AG04450 (cell line): ENCODE measurements around the gene TMEM245. TPM values are rescaled to one million over a fixed set of nuclear protein-coding genes. Genes with fewer than 3 reads are reported as not detected.

Experiments used
- CTCF ChIA-PET: fragments of 300-600, 350-600 bp; formaldehyde crosslinking; extraction: SDS; loops from one replicate; lab custom pipeline; 2022; ENCODE audit warnings: antibody characterized with exemption, inconsistent platforms; lab: Charles Lee
- POLR2A ChIA-PET: fragments of 350-600 bp; formaldehyde crosslinking; extraction: SDS; loops from one replicate; lab custom pipeline; 2021; ENCODE audit warnings: antibody characterized with exemption, inconsistent platforms; lab: Yijun Ruan, JAX
- DNase-seq: peaks from one replicate; pipeline ENCODE4 v3.0.0-alpha.2; 2011; ENCODE audit warnings: low read depth, low spot score
- H3K27ac ChIP-seq: one replicate; pipeline ENCODE4 v1.5.1; 2012; ENCODE audit warnings: low read depth, low read length, control low read depth
- H3K27me3 ChIP-seq: one replicate; pipeline ENCODE4 v1.6.0; 2012; ENCODE audit warnings: low read length; ENCODE audit not compliant: control insufficient read depth, insufficient read depth
- H3K4me3 ChIP-seq: 2 replicates; pipeline ENCODE4 v1.5.1; 2011; ENCODE audit warnings: mild to moderate bottlenecking, low read depth, low read length, control low read depth
- H3K9me3 ChIP-seq: 2 replicates; pipeline ENCODE4 v1.5.1; 2012; ENCODE audit warnings: low read length; ENCODE audit not compliant: control insufficient read depth, insufficient read depth
- polyA minus RNA-seq: library from RNA; depleted of rRNA, polyadenylated mRNA; stranded (reverse); fragments of >200 nt; gene quantifications from 2 replicates; pipeline ENCODE4 v1.2.3, GENCODE V29; 2011; rRNA and poly(A)+ RNA removed
- polyA plus RNA-seq: library from polyadenylated mRNA; depleted of rRNA; stranded (reverse); fragments of >200 nt; gene quantifications from 2 replicates; pipeline ENCODE4 v1.2.3, GENCODE V29; 2011; rRNA removed
- TF ChIP-seq, protein P1 (sequence below): IDR thresholded peaks from 2 replicates; pipeline ENCODE4 v1.5.1; 2011; ENCODE audit warnings: low read depth, low read length, control low read depth, inconsistent platforms

TMEM245 gene
- polyA plus RNA-seq = 36.1 and 42.0 TPM in 2 replicates
- 61.9 and 67.3 TPM in 2 replicates for polyA minus RNA-seq

DNA sequence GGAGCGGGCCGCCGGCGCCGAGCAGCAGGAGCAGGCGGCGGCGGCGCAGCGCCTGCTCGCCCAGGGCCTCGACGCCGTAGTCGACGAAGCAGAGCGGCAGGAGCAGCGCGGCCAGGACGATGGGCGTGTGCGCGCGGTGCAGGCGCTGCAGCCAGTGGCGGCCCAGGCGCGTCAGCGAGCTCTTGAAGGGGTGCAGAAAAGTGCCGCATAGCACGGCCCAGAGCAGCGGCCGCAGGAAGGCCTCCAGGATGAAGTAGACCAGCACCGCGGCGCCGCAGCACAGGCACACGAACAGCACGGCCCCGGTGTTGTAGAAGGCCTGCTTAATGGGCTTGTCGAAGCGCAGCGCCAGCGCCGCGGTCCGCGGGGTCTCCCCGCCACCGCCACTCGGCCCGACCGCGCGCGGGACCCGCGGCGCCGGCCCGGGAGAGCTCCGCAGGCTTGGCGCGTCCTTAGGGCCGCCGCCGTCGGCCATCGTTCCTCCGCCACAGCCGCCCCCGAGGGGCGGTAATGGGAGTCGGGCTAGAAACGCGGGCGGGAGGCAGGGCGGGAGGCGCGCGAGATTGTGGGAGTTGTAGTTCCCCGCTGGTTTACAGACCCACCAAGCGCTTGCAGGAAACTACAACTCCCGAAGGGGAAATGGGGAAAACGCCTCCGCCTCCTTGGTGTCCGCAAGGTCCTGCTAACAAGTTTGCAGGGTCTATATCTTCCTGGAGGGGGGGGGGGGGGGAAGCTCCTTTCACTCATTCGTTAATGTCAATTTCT lies at the start of gene TMEM245:
Gene TMEM245, minus strand, starts transcription at position 509 of the 765 bp plus-strand sequence. Its CDS starts 34 bp downstream, at position 475.
- no peaks in the 10 kb centered on the region; the same call in 1 of the 2 replicates for H3K9me3 ChIP-seq
- CTCF ChIA-PET = interaction anchor here (0.6 to 1.1 kb wide), 5 partner anchors 10 to 198 kb away, joined by 3 to 6 read pairs (median 3); no protein-coding TSS in a partner anchor
- peak within 1 kb of the TSS; percentile 25 for H3K27ac ChIP-seq
- DNase-seq = peak; percentile 99
- H3K27me3 ChIP-seq = no peaks in the 10 kb centered on the region
- peak within 1 kb of the TSS; percentile 87 for H3K4me3 ChIP-seq
- POLR2A ChIA-PET = interaction anchor here (0.6 to 3.7 kb wide), 7 partner anchors 9 to 910 kb away, joined by 3 to 22 read pairs (median 5); no protein-coding TSS in a partner anchor
- TF ChIP-seq, protein P1, sequence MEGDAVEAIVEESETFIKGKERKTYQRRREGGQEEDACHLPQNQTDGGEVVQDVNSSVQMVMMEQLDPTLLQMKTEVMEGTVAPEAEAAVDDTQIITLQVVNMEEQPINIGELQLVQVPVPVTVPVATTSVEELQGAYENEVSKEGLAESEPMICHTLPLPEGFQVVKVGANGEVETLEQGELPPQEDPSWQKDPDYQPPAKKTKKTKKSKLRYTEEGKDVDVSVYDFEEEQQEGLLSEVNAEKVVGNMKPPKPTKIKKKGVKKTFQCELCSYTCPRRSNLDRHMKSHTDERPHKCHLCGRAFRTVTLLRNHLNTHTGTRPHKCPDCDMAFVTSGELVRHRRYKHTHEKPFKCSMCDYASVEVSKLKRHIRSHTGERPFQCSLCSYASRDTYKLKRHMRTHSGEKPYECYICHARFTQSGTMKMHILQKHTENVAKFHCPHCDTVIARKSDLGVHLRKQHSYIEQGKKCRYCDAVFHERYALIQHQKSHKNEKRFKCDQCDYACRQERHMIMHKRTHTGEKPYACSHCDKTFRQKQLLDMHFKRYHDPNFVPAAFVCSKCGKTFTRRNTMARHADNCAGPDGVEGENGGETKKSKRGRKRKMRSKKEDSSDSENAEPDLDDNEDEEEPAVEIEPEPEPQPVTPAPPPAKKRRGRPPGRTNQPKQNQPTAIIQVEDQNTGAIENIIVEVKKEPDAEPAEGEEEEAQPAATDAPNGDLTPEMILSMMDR = no peak

DNA sequence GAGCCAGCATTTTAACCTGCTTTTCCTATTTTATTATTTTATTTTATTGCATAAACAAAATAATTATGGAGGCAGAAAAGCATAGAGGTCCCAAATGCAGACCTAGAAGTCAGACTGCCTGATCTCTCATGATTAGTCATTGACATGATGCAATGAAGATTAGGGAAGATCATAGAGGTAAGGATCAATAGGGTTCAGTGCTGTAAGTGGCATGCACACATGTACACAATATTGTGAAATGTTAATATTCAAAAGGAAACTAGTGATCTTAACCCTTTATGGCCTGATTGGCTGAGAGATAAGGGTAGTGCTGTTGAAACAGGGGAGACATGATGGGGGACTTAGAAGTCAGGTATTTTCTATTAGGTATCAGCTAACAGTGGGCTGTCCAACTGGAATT lies 48.4 kb upstream of the TMEM245 start:
- H3K4me3 ChIP-seq = no peak overlapping the region
- DNase-seq = no peak
- ChIA-PET CTCF (no interaction called here), POLR2A (no interaction called here)
- H3K27me3 ChIP-seq = peaks cover 45% of the 10 kb centered on the region
- no peak overlapping the region for H3K27ac ChIP-seq
- H3K9me3 ChIP-seq = 0 out of 2 replicates have a peak, but pooled peaks cover 3% of the 10 kb centered on the region
- TF ChIP-seq, protein P1 = no peak

DNA sequence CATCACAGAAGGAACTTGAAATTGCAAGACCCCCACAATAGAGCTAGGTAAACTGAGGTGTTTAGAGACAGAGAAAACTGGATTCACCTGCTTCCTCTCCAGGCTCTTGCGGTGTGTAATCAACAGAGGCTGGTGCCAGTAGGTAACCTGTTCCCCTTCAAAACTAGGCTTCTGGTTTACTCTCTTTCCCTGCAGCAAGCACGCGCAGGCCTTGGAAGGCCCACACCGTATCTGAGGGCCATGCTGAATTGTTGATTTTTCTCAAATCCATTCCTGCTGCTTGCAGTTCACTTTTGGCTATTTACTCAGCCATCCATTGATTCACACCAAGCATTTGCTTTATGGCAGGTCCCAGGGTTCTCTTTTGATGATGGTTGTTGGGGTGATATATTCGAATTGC lies 48.0 kb upstream of the TMEM245 start:
- Histone ChIP-seq H3K27me3 (peaks cover 49% of the 10 kb centered on the region), H3K27ac (no peak overlapping the region), H3K4me3 (no peak overlapping the region), H3K9me3 (0 out of 2 replicates have a peak, but pooled peaks cover 3% of the 10 kb centered on the region)
- DNase-seq = no peak
- TF ChIP-seq, protein P1 = no peak
- POLR2A ChIA-PET = interaction anchor here (0.7 kb wide), 1 partner anchor 160 kb away, joined by 9 read pairs; no protein-coding TSS in a partner anchor
- CTCF ChIA-PET = no interaction called here

DNA sequence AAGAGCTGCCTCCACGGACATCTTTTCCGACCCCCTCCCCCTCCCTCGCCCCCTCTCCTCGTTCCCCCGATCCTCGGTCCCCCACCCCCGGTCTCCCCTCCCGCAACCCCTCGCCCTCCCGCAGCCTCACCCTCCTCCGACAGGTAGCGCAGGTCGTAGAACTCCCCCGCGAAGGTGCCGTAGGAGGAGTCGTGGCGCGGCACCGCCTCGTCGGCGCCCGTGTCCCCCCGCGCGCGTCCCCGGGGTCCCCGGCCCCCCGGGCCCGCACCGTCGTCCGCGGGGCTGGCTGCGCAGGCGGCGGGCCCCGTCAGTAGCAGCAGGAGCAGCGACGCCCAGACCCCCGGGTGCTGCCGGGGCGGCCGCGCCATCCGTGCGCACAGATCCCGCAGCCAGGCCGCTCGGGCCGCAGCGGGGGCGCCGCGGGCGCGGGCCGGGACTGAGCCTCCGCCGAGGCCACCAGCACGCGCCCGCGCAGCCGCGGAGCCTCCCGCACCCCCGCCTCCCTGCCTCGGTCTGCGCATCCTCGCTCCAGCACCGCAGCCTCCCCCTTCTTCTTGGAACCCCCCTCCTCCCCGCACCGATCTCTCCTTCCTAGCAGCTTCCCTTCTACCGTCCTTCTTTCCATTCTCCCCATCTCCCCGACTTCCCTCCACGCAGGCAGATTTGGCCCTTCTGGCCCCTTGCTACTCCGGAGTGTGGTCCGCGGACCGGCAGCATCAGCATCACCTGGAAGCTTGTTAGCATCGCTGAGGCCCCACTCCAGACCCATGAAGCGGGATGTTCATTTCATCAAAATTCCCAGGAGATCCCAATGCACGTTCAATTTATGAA lies 47.2 kb upstream of the TMEM245 start, which contains the start of gene FRRS1L:
Gene FRRS1L, minus strand, starts transcription at position 479 of the 831 bp plus-strand sequence. Its CDS starts 111 bp downstream, at position 368.
- TF ChIP-seq, protein P1 = no peak
- H3K4me3 ChIP-seq = peak within 1 kb of the TSS; percentile 22; the same call in 1 of the 2 replicates
- DNase-seq = no peak
- H3K9me3 ChIP-seq = 0 out of 2 replicates have a peak, but pooled peaks cover 3% of the 10 kb centered on the region
- H3K27me3 ChIP-seq = peaks cover 49% of the 10 kb centered on the region
- ChIA-PET CTCF (no interaction called here), POLR2A (interaction anchor here (0.7 kb wide), 1 partner anchor 159 kb away, joined by 9 read pairs; no protein-coding TSS in a partner anchor)
- H3K27ac ChIP-seq = no peak within 1 kb of the TSS
